Neural cell (in vitro differentiated cells): ENCODE results near the gene POC5. TPM values are rescaled to one million over a fixed set of nuclear protein-coding genes. Genes with fewer than 3 reads are reported as not detected.
A peak's percentile ranks its signal among the peaks of the same experiment; 100 is the strongest.

Source experiments
- H2AFZ ChIP-seq: fragments of 200-600, 300-800 bp; sonication (generic), shearing (Covaris generic); 2 replicates; pipeline ENCODE4 v1.6.0; 2014; ENCODE audit warnings: low read depth, mild to moderate bottlenecking, antibody characterized with exemption, low read length, moderate library complexity
- H3F3A ChIP-seq: fragments of 200-600 bp; shearing (Covaris generic); 2 replicates; pipeline ENCODE4 v1.6.1; 2016; ENCODE audit warnings: mild to moderate bottlenecking, moderate library complexity, mixed read lengths, antibody characterized with exemption, low read length; ENCODE audit not compliant: insufficient read depth, poor library complexity, severe bottlenecking
- H3K27ac ChIP-seq: fragments of 200-600, 300-800 bp; sonication (generic), shearing (Covaris generic); 2 replicates; pipeline ENCODE4 v1.5.1; 2014; ENCODE audit warnings: mild to moderate bottlenecking, low read length, moderate library complexity
- H3K27me3 ChIP-seq: fragments of 300-800, 200-600 bp; sonication (generic), shearing (Covaris generic); 2 replicates; pipeline ENCODE4 v1.6.0; 2014; ENCODE audit warnings: mild to moderate bottlenecking, low read depth, low read length, moderate library complexity; ENCODE audit not compliant: insufficient read depth
- H3K36me3 ChIP-seq: fragments of 300-800, 200-600 bp; sonication (generic), shearing (Covaris generic); 2 replicates; pipeline ENCODE4 v1.5.1; 2014; ENCODE audit warnings: mild to moderate bottlenecking, antibody characterized with exemption, low read length, moderate library complexity; ENCODE audit not compliant: insufficient read depth
- H3K4me2 ChIP-seq: fragments of 300-800, 200-600 bp; sonication (generic), shearing (Covaris generic); 2 replicates; pipeline ENCODE4 v1.6.0; 2014; ENCODE audit warnings: mild to moderate bottlenecking, low read length
- H3K4me3 ChIP-seq: fragments of 300-800, 200-600 bp; sonication (generic), shearing (Covaris generic); 2 replicates; pipeline ENCODE4 v1.5.1; 2014; ENCODE audit warnings: mild to moderate bottlenecking, low read length, moderate library complexity
- H3K79me2 ChIP-seq: fragments of 200-600 bp; shearing (Covaris generic); replicated peaks from 2 replicates; pipeline ENCODE4 v1.6.0; 2014; ENCODE audit warnings: mild to moderate bottlenecking, low read length, moderate library complexity; ENCODE audit not compliant: insufficient read depth
- H3K9ac ChIP-seq: fragments of 300-800, 200-600 bp; sonication (generic), shearing (Covaris generic); 2 replicates; pipeline ENCODE4 v1.6.1; 2016; ENCODE audit warnings: mild to moderate bottlenecking, low read length, mixed read lengths
- H3K9me2 ChIP-seq: fragments of 200-600 bp; shearing (Covaris generic); 2 replicates; pipeline ENCODE4 v1.6.1; 2016; ENCODE audit warnings: mild to moderate bottlenecking, low read length, mixed read lengths; ENCODE audit not compliant: insufficient read depth
- H3K9me3 ChIP-seq: fragments of 200-600, 300-800 bp; sonication (generic), shearing (Covaris generic); 2 replicates; pipeline ENCODE4 v1.6.1; 2016; ENCODE audit warnings: mild to moderate bottlenecking, mixed run types, low read length, moderate library complexity, mixed read lengths
- H4K20me1 ChIP-seq: fragments of 200-600 bp; shearing (Covaris generic); 2 replicates; pipeline ENCODE4 v1.6.1; 2016; ENCODE audit warnings: mild to moderate bottlenecking, mixed run types; ENCODE audit not compliant: insufficient read depth
- CTCF ChIP-seq: fragments of 450-650 bp; IDR thresholded peaks from 2 replicates; pipeline ENCODE4 v1.5.1; 2014; ENCODE audit warnings: antibody characterized with exemption, mild to moderate bottlenecking, moderate library complexity; ENCODE audit not compliant: poor library complexity, severe bottlenecking
- EP300 ChIP-seq: fragments of 450-650 bp; conservative IDR thresholded peaks from 2 replicates; pipeline ENCODE4 v1.6.1; 2014; ENCODE audit warnings: antibody characterized with exemption, mild to moderate bottlenecking, moderate library complexity; ENCODE audit not compliant: poor library complexity, severe bottlenecking
- EZH2 ChIP-seq: fragments of 200-600, 300-800 bp; shearing (Covaris generic), sonication (generic); IDR thresholded peaks from 2 replicates; pipeline ENCODE4 v1.6.1; 2014; ENCODE audit warnings: antibody characterized with exemption, low read length, borderline replicate concordance, mild to moderate bottlenecking; ENCODE audit not compliant: insufficient read depth, poor library complexity, severe bottlenecking
- MXI1 ChIP-seq: fragments of 450-650 bp; conservative IDR thresholded peaks from 2 replicates; pipeline ENCODE4 v1.6.1; 2014; ENCODE audit warnings: antibody characterized with exemption, mild to moderate bottlenecking; ENCODE audit not compliant: poor library complexity, severe bottlenecking
- POLR2AphosphoS5 ChIP-seq: IDR thresholded peaks from 2 replicates; pipeline ENCODE4 v1.6.1; 2012
- RAD21 ChIP-seq: fragments of 450-650 bp; conservative IDR thresholded peaks from 2 replicates; pipeline ENCODE4 v1.6.1; 2014; ENCODE audit warnings: antibody characterized with exemption, mild to moderate bottlenecking, moderate library complexity
- REST ChIP-seq: IDR thresholded peaks from 2 replicates; pipeline ENCODE4 v1.6.1; 2012; ENCODE audit warnings: borderline replicate concordance
- SMC3 ChIP-seq: fragments of 450-650 bp; conservative IDR thresholded peaks from 2 replicates; pipeline ENCODE4 v1.6.1; 2014; ENCODE audit warnings: antibody characterized with exemption, mild to moderate bottlenecking, moderate library complexity; ENCODE audit not compliant: poor library complexity
- TAF1 ChIP-seq: IDR thresholded peaks from 2 replicates; pipeline ENCODE4 v1.6.1; 2012; ENCODE audit warnings: low read depth
- polyA minus RNA-seq: library from RNA; depleted of rRNA, polyadenylated mRNA; stranded (reverse); fragments of >200 nt; gene quantifications from 2 replicates; pipeline ENCODE4 v1.2.3, GENCODE V29; 2014
- polyA plus RNA-seq: library from polyadenylated mRNA; depleted of rRNA; stranded (reverse); fragments of >200 nt; gene quantifications from 2 replicates; pipeline ENCODE4 v1.2.3, GENCODE V29; 2014

POC5 gene
- polyA plus RNA-seq (36.1 and 36.4 TPM in 2 replicates), polyA minus RNA-seq (34.1 and 40.7 TPM in 2 replicates)

GRCh38 chr5:75717082-75717922, at the start of gene POC5:
POC5 (minus strand) TSS chr5:75717437; CDS start chr5:75712937, 4,500 bp downstream.
- H3K27ac ChIP-seq: peak within 1 kb of the TSS; percentile 65

More at GRCh38 chr5:75717082-75717922, at the start of gene POC5:
- Histone ChIP-seq H3K4me3 (peak within 1 kb of the TSS; percentile 82), H3K9me3 (no peaks in the 10 kb centered on the region), H3K27me3 (no peaks in the 10 kb centered on the region), H3F3A (no peaks in the 10 kb centered on the region), H3K9ac (peak within 1 kb of the TSS; percentile 63), H3K9me2 (no peaks in the 10 kb centered on the region), H3K36me3 (no peaks in the 10 kb centered on the region), H3K4me2 (peak within 1 kb of the TSS; percentile 76), H4K20me1 (no peaks in the 10 kb centered on the region), H2AFZ (peak within 1 kb of the TSS; percentile 54), H3K79me2 (peaks cover 8% of the 10 kb centered on the region)
- peak; percentile 2 for TF ChIP-seq SMC3
- peak; percentile 63 for TF ChIP-seq EP300
- peak; percentile 70 for TF ChIP-seq REST
- no peak for TF ChIP-seq EZH2
- no peak for TF ChIP-seq CTCF
- peak; percentile 53 for TF ChIP-seq RAD21
- peak; percentile 87 for TF ChIP-seq TAF1
- TF ChIP-seq POLR2AphosphoS5: peak; percentile 91
- peak; percentile 96 for TF ChIP-seq MXI1
